ENCODE measurements around the gene FRRS1L.

The FRRS1L gene

DNA sequence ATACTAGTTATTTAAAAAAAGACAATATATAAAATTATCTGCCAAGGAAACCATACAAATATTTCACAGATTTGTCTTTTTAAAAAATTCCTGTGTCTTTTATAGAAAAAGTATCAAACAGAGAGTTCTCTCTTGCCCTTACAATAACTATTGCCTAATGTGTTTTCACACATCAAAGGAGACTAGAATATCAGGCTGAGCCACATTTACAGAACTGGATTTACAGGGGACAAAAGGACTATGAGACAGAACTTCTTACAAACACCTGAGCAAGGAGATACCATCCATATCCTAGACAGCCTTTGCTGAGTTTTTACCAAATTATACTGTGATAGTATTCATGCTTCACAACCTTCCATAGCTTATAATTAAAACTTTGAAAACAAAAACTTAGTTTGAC lies 81.5 kb downstream of the FRRS1L start:
- in situ Hi-C loops (cut with HindIII; ENCODE audit: low sequenced_read_pairs) = no loop called here
- TF ChIP-seq, protein P1, sequence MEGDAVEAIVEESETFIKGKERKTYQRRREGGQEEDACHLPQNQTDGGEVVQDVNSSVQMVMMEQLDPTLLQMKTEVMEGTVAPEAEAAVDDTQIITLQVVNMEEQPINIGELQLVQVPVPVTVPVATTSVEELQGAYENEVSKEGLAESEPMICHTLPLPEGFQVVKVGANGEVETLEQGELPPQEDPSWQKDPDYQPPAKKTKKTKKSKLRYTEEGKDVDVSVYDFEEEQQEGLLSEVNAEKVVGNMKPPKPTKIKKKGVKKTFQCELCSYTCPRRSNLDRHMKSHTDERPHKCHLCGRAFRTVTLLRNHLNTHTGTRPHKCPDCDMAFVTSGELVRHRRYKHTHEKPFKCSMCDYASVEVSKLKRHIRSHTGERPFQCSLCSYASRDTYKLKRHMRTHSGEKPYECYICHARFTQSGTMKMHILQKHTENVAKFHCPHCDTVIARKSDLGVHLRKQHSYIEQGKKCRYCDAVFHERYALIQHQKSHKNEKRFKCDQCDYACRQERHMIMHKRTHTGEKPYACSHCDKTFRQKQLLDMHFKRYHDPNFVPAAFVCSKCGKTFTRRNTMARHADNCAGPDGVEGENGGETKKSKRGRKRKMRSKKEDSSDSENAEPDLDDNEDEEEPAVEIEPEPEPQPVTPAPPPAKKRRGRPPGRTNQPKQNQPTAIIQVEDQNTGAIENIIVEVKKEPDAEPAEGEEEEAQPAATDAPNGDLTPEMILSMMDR (IDR thresholded peaks at IDR 0.05; ENCODE audit: low read depth, low read length) = no peak
- DNase-seq (ENCODE audit: low read depth, low spot score) = no peak
- no peak overlapping the region for H3K4me3 ChIP-seq (ENCODE audit: low read depth, low read length)

DNA sequence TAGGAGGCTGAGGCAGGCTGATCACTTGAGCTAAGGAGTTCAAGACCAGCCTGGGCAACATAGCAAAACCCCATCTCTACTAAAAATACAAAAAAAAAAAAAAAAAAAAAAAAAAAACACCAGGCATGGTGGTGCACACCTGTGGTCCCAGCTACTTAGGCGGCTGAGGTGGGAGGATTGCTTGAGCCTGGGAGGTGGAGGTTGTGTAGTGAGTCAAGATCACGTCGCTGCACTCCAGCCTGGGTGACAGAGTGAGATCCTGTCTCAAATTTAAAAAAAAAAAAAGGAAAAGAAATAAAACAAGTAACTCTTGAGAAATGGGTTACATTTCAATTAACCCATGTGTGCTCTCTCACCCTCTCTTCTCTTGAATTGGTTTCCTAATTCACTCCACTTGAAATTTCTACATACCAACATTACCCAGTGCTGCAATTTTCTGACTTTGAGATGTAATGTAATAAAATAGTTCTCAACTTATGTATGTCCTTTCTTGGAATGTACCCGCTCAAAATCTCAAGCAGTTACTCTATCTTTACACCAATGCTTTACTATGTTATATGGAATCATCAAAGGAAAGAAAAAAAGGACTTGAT lies 83.1 kb downstream of the FRRS1L start:
- no peak overlapping the region for H3K4me3 ChIP-seq (ENCODE audit: low read depth, low read length)
- in situ Hi-C loops (cut with HindIII; ENCODE audit: low sequenced_read_pairs) = no loop called here
- TF ChIP-seq, protein P1 (IDR thresholded peaks at IDR 0.05; ENCODE audit: low read depth, low read length) = no peak
- no peak for DNase-seq (ENCODE audit: low read depth, low spot score)

DNA sequence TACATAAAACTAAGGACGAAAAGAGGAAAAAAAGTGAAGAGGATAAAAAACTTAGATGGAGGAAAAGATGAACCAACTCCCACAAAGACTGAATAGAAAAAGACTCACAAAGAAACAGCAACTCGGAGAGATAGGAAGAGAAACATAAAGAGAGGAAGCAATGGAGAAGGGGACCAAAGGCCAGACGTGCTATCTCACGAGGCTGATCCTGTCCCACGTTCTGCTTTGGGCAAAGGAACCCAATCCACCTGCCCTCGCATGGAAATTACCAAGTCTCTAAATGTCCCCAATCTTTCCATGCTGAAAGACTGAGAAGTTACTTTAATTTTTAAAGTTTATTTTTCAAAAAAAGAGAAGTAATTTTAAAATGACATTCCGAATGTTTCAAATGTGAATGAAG lies 83.9 kb downstream of the FRRS1L start:
- TF ChIP-seq, protein P1 (IDR thresholded peaks at IDR 0.05; ENCODE audit: low read depth, low read length) = no peak
- no peak overlapping the region for H3K4me3 ChIP-seq (ENCODE audit: low read depth, low read length)
- DNase-seq (ENCODE audit: low read depth, low spot score) = no peak
- in situ Hi-C loops (cut with HindIII; ENCODE audit: low sequenced_read_pairs) = no loop called here

DNA sequence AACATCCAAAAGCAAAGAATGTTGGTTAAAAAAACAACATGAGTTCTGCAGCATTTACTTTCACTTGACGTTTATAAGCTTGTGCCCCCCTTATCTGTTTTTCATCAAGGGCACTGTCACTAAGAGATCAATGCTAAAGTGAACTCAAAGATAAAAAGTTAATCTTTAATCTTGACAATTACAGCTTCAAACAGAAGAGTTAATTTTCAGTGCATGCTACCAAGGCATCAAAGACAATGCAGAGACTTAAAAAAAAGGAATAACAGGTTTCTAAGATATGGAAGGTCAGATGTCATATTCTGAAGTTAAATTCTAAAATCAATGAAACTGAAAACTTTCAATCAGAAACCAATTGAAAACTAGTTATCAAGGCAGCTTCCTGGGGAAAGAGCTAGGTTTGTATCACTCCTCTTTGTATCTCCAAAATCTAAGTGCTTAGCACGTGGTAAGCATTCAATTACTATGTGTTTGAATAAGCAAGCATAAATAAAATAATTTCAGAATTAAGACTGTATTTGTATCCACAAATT lies 84.9 kb downstream of the FRRS1L start:
- TF ChIP-seq, protein P1 (IDR thresholded peaks at IDR 0.05; ENCODE audit: low read depth, low read length) = no peak
- in situ Hi-C loops (cut with HindIII; ENCODE audit: low sequenced_read_pairs) = no loop called here
- H3K4me3 ChIP-seq (ENCODE audit: low read depth, low read length) = no peak overlapping the region
- no peak for DNase-seq (ENCODE audit: low read depth, low spot score)
